ENCODE results near the gene HDAC11.

- TF ChIP-seq POLR2A (IDR thresholded peaks at IDR 0.05) (no peak), POLR2AphosphoS5 (IDR thresholded peaks at IDR 0.05) (no peak)
These were observed 24.5 kb upstream of the HDAC11 start for GRCh38 chr3:13455644-13456043.
